HEK293T (cell line): ENCODE measurements around the gene RPL13.

Experiments
- CTCF ChIA-PET: fragments of 350-600 bp; formaldehyde crosslinking; extraction: SDS; loops from one replicate; lab custom pipeline; 2021; ENCODE audit warnings: antibody characterized with exemption, inconsistent platforms; lab: Yijun Ruan, JAX
- POLR2A ChIA-PET: fragments of 350-600 bp; formaldehyde crosslinking; extraction: SDS; loops from one replicate; lab custom pipeline; 2020; ENCODE audit warnings: antibody characterized with exemption, inconsistent platforms; lab: Yijun Ruan, JAX
- DNase-seq: peaks from one replicate; pipeline ENCODE4 v3.0.0; 2012; ENCODE audit warnings: mixed read lengths; ENCODE audit errors: extremely low spot score
- ARNT ChIP-seq: fragments of 450-650 bp; IDR thresholded peaks from 2 replicates; pipeline ENCODE4 v1.6.1; 2017; ENCODE audit warnings: mild to moderate bottlenecking
- BHLHE40 ChIP-seq: fragments of 450-650 bp; IDR thresholded peaks from 2 replicates; pipeline ENCODE4 v1.6.1; 2016; ENCODE audit warnings: mild to moderate bottlenecking, moderate library complexity, borderline replicate concordance
- CTBP1 ChIP-seq: fragments of 450-650 bp; IDR thresholded peaks from 2 replicates; pipeline ENCODE4 v1.6.1; 2016; ENCODE audit warnings: borderline replicate concordance
- ELF4 ChIP-seq: fragments of 450-650 bp; IDR thresholded peaks from 2 replicates; pipeline ENCODE4 v1.6.1; 2017; ENCODE audit warnings: antibody characterized with exemption
- FOXA1 ChIP-seq: fragments of 450-650 bp; IDR thresholded peaks from 2 replicates; pipeline ENCODE4 v1.6.1; 2016; ENCODE audit warnings: mild to moderate bottlenecking
- FOXK2 ChIP-seq: fragments of 450-650 bp; IDR thresholded peaks from 2 replicates; pipeline ENCODE4 v1.6.1; 2016; ENCODE audit warnings: mild to moderate bottlenecking
- FOXM1 ChIP-seq: fragments of 450-650 bp; IDR thresholded peaks from 2 replicates; pipeline ENCODE4 v1.6.1; 2017; ENCODE audit warnings: mild to moderate bottlenecking, borderline replicate concordance
- HDGF ChIP-seq: fragments of 450-650 bp; IDR thresholded peaks from 2 replicates; pipeline ENCODE4 v1.6.1; 2017; ENCODE audit warnings: antibody characterized with exemption, borderline replicate concordance
- L3MBTL2 ChIP-seq: fragments of 450-650 bp; conservative IDR thresholded peaks from 2 replicates; pipeline ENCODE4 v1.6.1; 2016; ENCODE audit warnings: mild to moderate bottlenecking
- LEF1 ChIP-seq: fragments of 450-650 bp; IDR thresholded peaks from 2 replicates; pipeline ENCODE4 v1.6.1; 2017; ENCODE audit warnings: mild to moderate bottlenecking, borderline replicate concordance
- NFRKB ChIP-seq: fragments of 450-650 bp; IDR thresholded peaks from 2 replicates; pipeline ENCODE4 v1.6.1; 2016; ENCODE audit warnings: mild to moderate bottlenecking, moderate library complexity
- PKNOX1 ChIP-seq: fragments of 450-650 bp; IDR thresholded peaks from 2 replicates; pipeline ENCODE4 v1.6.1; 2016
- SP1 ChIP-seq: fragments of 450-650 bp; IDR thresholded peaks from 2 replicates; pipeline ENCODE4 v1.6.1; 2017
- SUZ12 ChIP-seq: fragments of 450-650 bp; IDR thresholded peaks from 2 replicates; pipeline ENCODE4 v1.6.1; 2016; ENCODE audit warnings: mild to moderate bottlenecking
- TARDBP ChIP-seq: fragments of 450-650 bp; IDR thresholded peaks from 2 replicates; pipeline ENCODE4 v1.6.1; 2016
- ZNF384 ChIP-seq: fragments of 450-650 bp; IDR thresholded peaks from 2 replicates; pipeline ENCODE4 v1.6.1; 2016

RPL13 gene

DNA sequence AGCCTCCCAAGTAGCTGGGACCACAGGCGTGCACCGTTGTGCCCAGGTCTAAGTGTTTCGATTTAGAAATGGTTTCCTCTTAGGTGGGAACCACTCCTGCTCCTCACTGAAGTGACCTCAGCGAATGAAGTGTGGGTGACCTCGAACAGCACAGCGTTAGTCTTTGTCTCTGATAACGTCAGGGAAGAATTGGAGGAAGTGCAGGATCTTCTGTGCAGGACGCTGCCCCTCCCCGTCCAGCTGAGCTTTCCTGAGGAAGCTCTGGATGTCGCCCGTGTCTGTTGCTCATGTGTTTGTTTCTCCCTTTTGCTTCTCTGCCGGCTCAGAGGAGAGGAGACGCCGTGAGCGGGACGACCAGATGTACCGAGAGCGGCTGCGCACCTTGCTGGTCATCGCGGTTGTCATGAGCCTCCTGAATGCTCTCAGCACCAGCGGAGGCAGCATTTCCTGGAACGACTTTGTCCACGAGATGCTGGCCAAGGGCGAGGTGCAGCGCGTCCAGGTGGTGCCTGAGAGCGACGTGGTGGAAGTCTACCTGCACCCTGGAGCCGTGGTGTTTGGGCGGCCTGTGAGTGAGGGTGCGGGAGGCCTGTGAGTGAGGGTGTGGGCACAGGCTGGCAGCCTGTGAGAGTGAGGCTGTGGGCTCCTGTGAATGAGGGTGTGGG, 36.7 kb upstream of the RPL13 start:
- TF ChIP-seq CTBP1 (no peak), LEF1 (no peak), NFRKB (no peak), ELF4 (no peak), SP1 (no peak), TARDBP (no peak), PKNOX1 (no peak), ARNT (no peak), FOXM1 (no peak), L3MBTL2 (no peak)
- POLR2A ChIA-PET: no interaction called here
- no peak for DNase-seq

GRCh38 chr16:89525146-89525913, 35.2 kb upstream of the RPL13 start:
- no peak for DNase-seq
- POLR2A ChIA-PET: interaction anchor here (0.6 kb wide), 1 partner anchor 59 kb away, joined by 3 read pairs; no protein-coding TSS in a partner anchor
- CTCF ChIA-PET: no interaction called here
- TF ChIP-seq FOXA1 (no peak), ELF4 (no peak), NFRKB (no peak), HDGF (no peak), TARDBP (no peak), BHLHE40 (no peak), PKNOX1 (no peak), FOXM1 (no peak), L3MBTL2 (no peak), FOXK2 (no peak), CTBP1 (no peak)

More for the DNA sequence above, 36.7 kb upstream of the RPL13 start:
- CTCF ChIA-PET: no interaction called here

- no peak for DNase-seq
- CTCF ChIA-PET: no interaction called here
- TF ChIP-seq ELF4 (no peak), SP1 (no peak), FOXA1 (no peak), LEF1 (no peak), BHLHE40 (no peak), FOXK2 (no peak), HDGF (no peak), SUZ12 (no peak), ARNT (no peak), L3MBTL2 (no peak)
- POLR2A ChIA-PET: interaction anchor here (1.0 kb wide), 1 partner anchor 194 kb away, joined by 3 read pairs; no protein-coding TSS in a partner anchor
Measured at GRCh38 chr16:89529097-89529496, 31.4 kb upstream of the RPL13 start.

GRCh38 chr16:89530401-89531381, 29.8 kb upstream of the RPL13 start:
- ChIA-PET POLR2A (no interaction called here), CTCF (no interaction called here)
- TF ChIP-seq NFRKB (no peak), L3MBTL2 (no peak), CTBP1 (no peak), FOXA1 (no peak), HDGF (no peak), ELF4 (no peak), BHLHE40 (no peak), FOXK2 (no peak), TARDBP (no peak), SUZ12 (no peak), PKNOX1 (no peak), ZNF384 (no peak), FOXM1 (no peak), ARNT (no peak), SP1 (no peak), LEF1 (no peak)
- DNase-seq: no peak

- ChIA-PET CTCF (no interaction called here), POLR2A (no interaction called here)
- no peak for DNase-seq
- TF ChIP-seq FOXM1 (no peak), FOXA1 (no peak), SUZ12 (no peak), L3MBTL2 (no peak), NFRKB (no peak), TARDBP (no peak), LEF1 (no peak), ZNF384 (no peak), ELF4 (no peak), CTBP1 (no peak), SP1 (no peak), ARNT (no peak)
Measured at GRCh38 chr16:89531821-89532526, 28.5 kb upstream of the RPL13 start.
